ENCODE data around the gene PIGX. TPM values are rescaled to one million over a fixed set of nuclear protein-coding genes. Genes with fewer than 3 reads are reported as not detected.

PIGX gene
- total and polyA plus RNA-seq, 4 donors = 11.5 to 16.7 (median 14.4) TPM

DNA sequence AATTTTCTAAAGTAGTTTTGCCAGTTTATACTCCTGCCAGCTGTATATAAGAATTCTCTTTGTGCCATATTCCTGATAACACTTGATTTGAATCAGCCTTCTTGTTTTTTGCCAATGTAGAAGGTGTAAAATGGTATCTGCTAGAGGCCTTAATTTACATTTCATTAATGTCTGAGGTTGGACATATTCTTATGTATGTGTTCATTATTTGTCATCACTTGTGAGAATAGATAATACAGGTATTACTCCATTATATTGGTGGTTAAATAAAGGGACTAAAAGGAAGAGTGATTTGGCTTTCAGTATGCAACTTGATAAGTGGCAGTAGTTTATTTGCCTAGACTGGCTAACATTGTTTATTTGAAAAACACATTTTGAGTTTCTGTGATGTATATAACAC, 53.3 kb downstream of the PIGX start:
- Histone ChIP-seq H3K9me3 (ENCODE audit: control insufficient read depth, low read length) (no peaks in the 10 kb centered on the region), H3K27ac (ENCODE audit: low read depth in 1 of 2, low read length in 2 of 2) (no peak overlapping the region), H3K27me3 (ENCODE audit: control insufficient read depth in 1 of 2, insufficient read depth in 2 of 2, low read length in 1 of 2) (no peaks in the 10 kb centered on the region), H3K4me1 (ENCODE audit: control insufficient read depth in 1 of 2, insufficient read depth in 2 of 2, low read length in 2 of 2) (no peaks in the 10 kb centered on the region), H3K4me3 (ENCODE audit: low read length in 2 of 2) (no peak overlapping the region), H3K36me3 (ENCODE audit: control insufficient read depth in 1 of 2, insufficient read depth in 2 of 2, low read length in 1 of 2) (no peaks in the 10 kb centered on the region)
- DNase-seq (no peak), ATAC-seq (ENCODE audit: low FRiP score) (no peak)
- intact Hi-C loops (cut with DNase I) = no loop called here

- no peak for ATAC-seq (ENCODE audit: low FRiP score)
- no peak overlapping the region for H3K4me3 ChIP-seq (ENCODE audit: low read length in 2 of 2)
- no peaks in the 10 kb centered on the region for H3K36me3 ChIP-seq (ENCODE audit: control insufficient read depth in 1 of 2, insufficient read depth in 2 of 2, low read length in 1 of 2)
- no peaks in the 10 kb centered on the region for H3K9me3 ChIP-seq (ENCODE audit: control insufficient read depth, low read length)
- WGBS, 2 donors = 97% methylated on average over 1 of the region's 1 CpG
- intact Hi-C loops (cut with DNase I) = no loop called here
- no peaks in the 10 kb centered on the region for H3K27me3 ChIP-seq (ENCODE audit: control insufficient read depth in 1 of 2, insufficient read depth in 2 of 2, low read length in 1 of 2)
- no peak overlapping the region for H3K27ac ChIP-seq (ENCODE audit: low read depth in 1 of 2, low read length in 2 of 2)
- no peak for DNase-seq
- H3K4me1 ChIP-seq (ENCODE audit: control insufficient read depth in 1 of 2, insufficient read depth in 2 of 2, low read length in 2 of 2) = no peaks in the 10 kb centered on the region
Observed at GRCh38 chr3:196771067-196771466, 58.9 kb downstream of the PIGX start.

DNA sequence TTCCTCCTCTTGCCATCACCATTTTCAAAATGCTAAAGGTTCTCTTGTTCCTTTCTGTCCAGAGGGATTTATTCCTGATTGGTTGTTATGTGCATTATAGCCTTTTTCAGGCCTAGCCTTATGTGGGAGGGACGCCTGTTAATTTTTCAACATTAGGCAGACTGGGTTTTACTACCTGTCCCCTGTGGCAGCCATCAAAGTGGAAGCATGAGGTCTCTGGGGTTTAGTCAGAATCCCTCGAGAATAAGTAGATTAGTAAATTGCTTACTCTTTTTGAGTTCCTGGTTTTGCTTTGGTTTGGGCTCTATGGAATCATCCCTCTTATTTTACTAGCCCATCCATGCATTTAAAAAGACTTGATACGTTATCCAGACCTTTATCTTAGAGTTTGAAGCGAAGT, 59.9 kb downstream of the PIGX start:
- Histone ChIP-seq H3K27ac (ENCODE audit: low read depth in 1 of 2, low read length in 2 of 2) (no peak overlapping the region), H3K9me3 (ENCODE audit: control insufficient read depth, low read length) (no peaks in the 10 kb centered on the region), H3K4me1 (ENCODE audit: control insufficient read depth in 1 of 2, insufficient read depth in 2 of 2, low read length in 2 of 2) (no peaks in the 10 kb centered on the region), H3K27me3 (ENCODE audit: control insufficient read depth in 1 of 2, insufficient read depth in 2 of 2, low read length in 1 of 2) (no peaks in the 10 kb centered on the region), H3K4me3 (ENCODE audit: low read length in 2 of 2) (no peak overlapping the region), H3K36me3 (ENCODE audit: control insufficient read depth in 1 of 2, insufficient read depth in 2 of 2, low read length in 1 of 2) (no peaks in the 10 kb centered on the region)
- intact Hi-C loops (cut with DNase I) = no loop called here
- DNase-seq = no peak
- WGBS, 2 donors = 93 to 96% methylated on average over 4 of the region's 4 CpGs
- ATAC-seq (ENCODE audit: low FRiP score) = no peak

DNA sequence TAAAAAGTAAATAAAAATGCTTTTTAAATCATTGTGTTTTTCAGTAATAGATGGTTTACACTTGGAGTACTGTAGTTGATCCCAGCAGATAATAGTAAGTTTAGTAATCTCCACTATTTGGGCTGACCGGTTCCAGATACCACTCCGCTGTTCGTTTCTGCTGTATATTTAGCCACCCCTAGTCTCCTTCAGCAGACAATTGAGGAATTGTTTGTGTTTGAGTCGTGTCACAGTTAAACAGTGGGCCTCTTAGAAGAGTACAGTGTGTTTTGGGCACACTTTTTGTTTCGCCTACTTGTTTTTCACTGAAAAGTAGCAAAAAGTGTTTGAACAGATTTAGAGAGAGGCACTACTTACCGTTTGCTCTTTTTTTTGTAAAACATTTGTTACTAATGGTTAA, 60.7 kb downstream of the PIGX start:
- ATAC-seq (ENCODE audit: low FRiP score) (no peak), DNase-seq (no peak)
- intact Hi-C loops (cut with DNase I) = no loop called here

DNA sequence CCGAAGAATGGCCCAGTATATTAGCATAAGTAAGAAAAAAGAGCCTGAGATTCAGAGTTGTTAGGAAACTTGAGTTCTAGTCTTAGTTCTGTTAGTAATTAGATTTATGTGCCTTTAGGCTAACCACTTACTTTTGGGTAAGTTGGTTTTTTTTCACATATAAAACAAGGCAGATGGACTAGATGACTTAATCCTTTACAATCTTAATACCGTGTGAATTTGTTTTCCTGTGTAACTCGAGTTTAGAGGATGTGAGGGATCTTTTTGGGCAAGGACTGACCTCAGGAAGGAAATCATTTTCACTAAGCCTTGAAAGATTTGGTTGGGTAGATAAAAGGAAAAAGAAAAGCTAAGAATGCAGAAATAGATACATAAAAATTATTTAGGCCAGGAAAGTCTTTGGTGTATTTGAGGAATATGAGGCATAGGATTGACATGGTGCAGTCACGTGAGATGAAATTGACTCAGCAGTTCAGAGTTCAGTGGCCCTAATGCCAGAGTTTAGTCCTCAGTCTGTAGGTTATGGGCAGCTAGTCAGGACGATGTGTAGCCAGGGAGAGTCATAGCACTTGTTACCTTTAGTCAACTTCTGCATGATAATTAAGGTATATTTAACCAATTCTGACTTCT, 62.1 kb downstream of the PIGX start:
- intact Hi-C loops (cut with DNase I) = no loop called here
- ATAC-seq (ENCODE audit: low FRiP score) = no peak
- DNase-seq = no peak
- no peaks in the 10 kb centered on the region for H3K27me3 ChIP-seq (ENCODE audit: control insufficient read depth in 1 of 2, insufficient read depth in 2 of 2, low read length in 1 of 2)
- H3K27ac ChIP-seq (ENCODE audit: low read depth in 1 of 2, low read length in 2 of 2) = no peak overlapping the region
- H3K4me1 ChIP-seq (ENCODE audit: control insufficient read depth in 1 of 2, insufficient read depth in 2 of 2, low read length in 2 of 2) = no peaks in the 10 kb centered on the region
- no peaks in the 10 kb centered on the region for H3K9me3 ChIP-seq (ENCODE audit: control insufficient read depth, low read length)
- no peaks in the 10 kb centered on the region for H3K36me3 ChIP-seq (ENCODE audit: control insufficient read depth in 1 of 2, insufficient read depth in 2 of 2, low read length in 1 of 2)
- no peak overlapping the region for H3K4me3 ChIP-seq (ENCODE audit: low read length in 2 of 2)
- 60 to 63% methylated on average over 5 of the region's 5 CpGs for WGBS, 2 donors

More for the DNA sequence above, 60.7 kb downstream of the PIGX start:
- H3K27me3 ChIP-seq (ENCODE audit: control insufficient read depth in 1 of 2, insufficient read depth in 2 of 2, low read length in 1 of 2) = no peaks in the 10 kb centered on the region
- H3K27ac ChIP-seq (ENCODE audit: low read depth in 1 of 2, low read length in 2 of 2) = no peak overlapping the region
- WGBS, 2 donors = 66 to 67% methylated on average over 6 of the region's 6 CpGs
- H3K4me1 ChIP-seq (ENCODE audit: control insufficient read depth in 1 of 2, insufficient read depth in 2 of 2, low read length in 2 of 2) = no peaks in the 10 kb centered on the region
- no peaks in the 10 kb centered on the region for H3K9me3 ChIP-seq (ENCODE audit: control insufficient read depth, low read length)
- H3K4me3 ChIP-seq (ENCODE audit: low read length in 2 of 2) = no peak overlapping the region
- no peaks in the 10 kb centered on the region for H3K36me3 ChIP-seq (ENCODE audit: control insufficient read depth in 1 of 2, insufficient read depth in 2 of 2, low read length in 1 of 2)

- ATAC-seq (ENCODE audit: low FRiP score) (no peak), DNase-seq (no peak)
- no peaks in the 10 kb centered on the region for H3K36me3 ChIP-seq (ENCODE audit: control insufficient read depth in 1 of 2, insufficient read depth in 2 of 2, low read length in 1 of 2)
- H3K9me3 ChIP-seq (ENCODE audit: control insufficient read depth, low read length) = no peaks in the 10 kb centered on the region
- H3K4me1 ChIP-seq (ENCODE audit: control insufficient read depth in 1 of 2, insufficient read depth in 2 of 2, low read length in 2 of 2) = no peaks in the 10 kb centered on the region
- no peak overlapping the region for H3K27ac ChIP-seq (ENCODE audit: low read depth in 1 of 2, low read length in 2 of 2)
- no peak overlapping the region for H3K4me3 ChIP-seq (ENCODE audit: low read length in 2 of 2)
- 96% methylated on average over 6 of the region's 6 CpGs for WGBS, 2 donors
- intact Hi-C loops (cut with DNase I) = no loop called here
- no peaks in the 10 kb centered on the region for H3K27me3 ChIP-seq (ENCODE audit: control insufficient read depth in 1 of 2, insufficient read depth in 2 of 2, low read length in 1 of 2)
Observed at GRCh38 chr3:196774848-196775422, 62.8 kb downstream of the PIGX start.

GRCh38 chr3:196775938-196776337, 63.8 kb downstream of the PIGX start:
- H3K4me3 ChIP-seq (ENCODE audit: low read length in 2 of 2) = no peak overlapping the region
- H3K27ac ChIP-seq (ENCODE audit: low read depth in 1 of 2, low read length in 2 of 2) = no peak overlapping the region
- no peaks in the 10 kb centered on the region for H3K4me1 ChIP-seq (ENCODE audit: control insufficient read depth in 1 of 2, insufficient read depth in 2 of 2, low read length in 2 of 2)
- H3K36me3 ChIP-seq (ENCODE audit: control insufficient read depth in 1 of 2, insufficient read depth in 2 of 2, low read length in 1 of 2) = no peaks in the 10 kb centered on the region
- intact Hi-C loops (cut with DNase I) = no loop called here
- H3K9me3 ChIP-seq (ENCODE audit: control insufficient read depth, low read length) = no peaks in the 10 kb centered on the region
- 84 to 85% methylated on average over 9 of the region's 9 CpGs for WGBS, 2 donors
- no peaks in the 10 kb centered on the region for H3K27me3 ChIP-seq (ENCODE audit: control insufficient read depth in 1 of 2, insufficient read depth in 2 of 2, low read length in 1 of 2)
- ATAC-seq (ENCODE audit: low FRiP score) = no peak
- DNase-seq = no peak

DNA sequence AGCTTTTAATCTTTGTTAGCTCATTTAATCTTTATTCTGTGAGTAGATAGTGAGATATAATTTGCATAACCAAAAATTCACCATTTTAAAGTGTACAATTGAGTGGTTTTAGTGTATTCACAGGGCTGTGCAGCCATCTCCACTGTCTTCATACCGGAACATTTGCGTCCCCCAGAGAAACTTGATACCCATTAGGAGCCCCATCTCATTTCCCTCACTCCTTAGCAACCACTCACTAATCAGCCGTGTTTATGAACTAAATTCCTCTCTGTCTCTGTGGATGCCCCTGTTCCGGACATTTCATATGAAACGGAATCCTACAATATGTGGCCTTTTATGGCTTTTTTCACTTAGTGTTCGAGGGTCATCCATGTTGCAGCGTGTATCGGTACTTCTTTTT, 65.7 kb downstream of the PIGX start:
- no peaks in the 10 kb centered on the region for H3K36me3 ChIP-seq (ENCODE audit: control insufficient read depth in 1 of 2, insufficient read depth in 2 of 2, low read length in 1 of 2)
- intact Hi-C loops (cut with DNase I) = no loop called here
- no peaks in the 10 kb centered on the region for H3K27me3 ChIP-seq (ENCODE audit: control insufficient read depth in 1 of 2, insufficient read depth in 2 of 2, low read length in 1 of 2)
- no peak overlapping the region for H3K4me3 ChIP-seq (ENCODE audit: low read length in 2 of 2)
- H3K27ac ChIP-seq (ENCODE audit: low read depth in 1 of 2, low read length in 2 of 2) = no peak overlapping the region
- no peaks in the 10 kb centered on the region for H3K9me3 ChIP-seq (ENCODE audit: control insufficient read depth, low read length)
- 94 to 95% methylated on average over 8 of the region's 8 CpGs for WGBS, 2 donors
- ATAC-seq (ENCODE audit: low FRiP score) (no peak), DNase-seq (no peak)
- H3K4me1 ChIP-seq (ENCODE audit: control insufficient read depth in 1 of 2, insufficient read depth in 2 of 2, low read length in 2 of 2) = no peaks in the 10 kb centered on the region

GRCh38 chr3:196778755-196779154, 66.6 kb downstream of the PIGX start:
- no peak for DNase-seq
- peaks cover 0 to 4% of the 10 kb centered on the region in 2 donors for H3K36me3 ChIP-seq (ENCODE audit: control insufficient read depth in 1 of 2, insufficient read depth in 2 of 2, low read length in 1 of 2)
- intact Hi-C loops (cut with DNase I) = no loop called here
- WGBS, 2 donors = 54 to 58% methylated on average over 4 of the region's 4 CpGs
- no peak overlapping the region for H3K4me3 ChIP-seq (ENCODE audit: low read length in 2 of 2)
- no peaks in the 10 kb centered on the region for H3K27me3 ChIP-seq (ENCODE audit: control insufficient read depth in 1 of 2, insufficient read depth in 2 of 2, low read length in 1 of 2)
- ATAC-seq (ENCODE audit: low FRiP score) = no peak
- H3K4me1 ChIP-seq (ENCODE audit: control insufficient read depth in 1 of 2, insufficient read depth in 2 of 2, low read length in 2 of 2) = no peaks in the 10 kb centered on the region
- no peak overlapping the region for H3K27ac ChIP-seq (ENCODE audit: low read depth in 1 of 2, low read length in 2 of 2)
- H3K9me3 ChIP-seq (ENCODE audit: control insufficient read depth, low read length) = no peaks in the 10 kb centered on the region

Measured in aorta (tissue), 5 donors.